ENCODE measurements around the gene DDX3X. TPM values are rescaled to one million over a fixed set of nuclear protein-coding genes. Genes with fewer than 3 reads are reported as not detected.

Gene DDX3X
- polyA plus RNA-seq, 3 donors, result 165 to 280 (median 200) TPM

GRCh38 chrX:41327341-41327740 lies 6.6 kb upstream of the DDX3X start:
- Mint-ChIP-seq H3K27me3 (ENCODE audit: low read depth in 3 of 3) (peaks cover 0 to 28% (median 0%) of the 10 kb centered on the region in 3 donors), H3K4me1 (peaks cover 25% of the 10 kb centered on the region), H3K4me3 (no peak overlapping the region), H3K27ac (no peak overlapping the region), H3K36me3 (no peaks in the 10 kb centered on the region), H3K9me3 (no peaks in the 10 kb centered on the region)
- 100% methylated on average over 3 of the region's 3 CpGs for WGBS (ENCODE audit: insufficient coverage)
- peaks cover 38 to 42% of the 10 kb centered on the region in 2 donors for H3K4me1 ChIP-seq (ENCODE audit: control insufficient read depth in 1 of 2, insufficient read depth in 2 of 2, low read length in 2 of 2)
- H3K36me3 ChIP-seq (replicated peaks in 1 of 2; ENCODE audit: control insufficient read depth in 1 of 2, insufficient read depth in 2 of 2, low read length in 2 of 2), result no peaks in the 10 kb centered on the region
- no peak for DNase-seq
- intact Hi-C loops (cut with micrococcal nuclease), result no loop called here
- H3K27me3 ChIP-seq (ENCODE audit: control insufficient read depth in 2 of 2, insufficient read depth in 2 of 2, low read length in 2 of 2), result peaks cover 0 to 2% of the 10 kb centered on the region in 2 donors
- H3K9me3 ChIP-seq (replicated peaks in 1 of 2; ENCODE audit: control insufficient read depth in 1 of 2, insufficient read depth in 1 of 2, low read length in 2 of 2), result no peaks in the 10 kb centered on the region
- H3K79me2 ChIP-seq (ENCODE audit: insufficient read depth, low read length), result peaks cover 4% of the 10 kb centered on the region
- TF ChIP-seq CTCF (IDR thresholded peaks at IDR 0.05), result no peak
- H2AFZ ChIP-seq (ENCODE audit: insufficient read depth, low read depth, low read length, poor library complexity, severe bottlenecking), result no peak overlapping the region
- no peak overlapping the region for H3K4me3 ChIP-seq (replicated peaks in 1 of 3; ENCODE audit: low read depth in 2 of 3, low read length in 3 of 3)
- H4K20me1 ChIP-seq (ENCODE audit: insufficient read depth, low read length), result no peaks in the 10 kb centered on the region
- no peak overlapping the region for H3K27ac ChIP-seq (ENCODE audit: low read depth in 1 of 2, low read length in 2 of 2)
- no peak overlapping the region for H3K9ac ChIP-seq (ENCODE audit: insufficient read depth, low read length, poor library complexity, severe bottlenecking)
- no peak overlapping the region for H3K4me2 ChIP-seq (replicated peaks; ENCODE audit: extremely low read depth, low read length, poor library complexity, severe bottlenecking)

DNA sequence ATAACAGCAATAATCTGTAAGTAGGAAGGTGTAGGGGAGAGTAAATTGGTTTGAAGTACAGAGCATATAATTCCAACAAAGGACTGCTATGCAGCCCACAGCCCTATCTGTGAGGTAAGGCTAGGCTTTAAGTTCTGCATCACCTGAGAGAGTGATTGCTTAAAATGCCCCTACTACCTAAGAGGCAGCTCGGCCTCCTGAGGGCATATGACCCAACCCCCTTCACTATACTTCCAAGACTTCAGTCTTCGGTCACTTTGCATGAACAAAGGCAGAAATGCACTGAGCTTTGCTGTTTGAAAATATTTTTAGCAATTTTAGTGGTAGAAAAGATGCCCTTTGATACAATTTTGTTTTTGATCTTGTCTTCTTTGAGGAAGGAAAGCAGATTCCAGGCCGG lies 4.9 kb upstream of the DDX3X start:
- Histone ChIP-seq H3K9me3 (replicated peaks in 1 of 2; ENCODE audit: control insufficient read depth in 1 of 2, insufficient read depth in 1 of 2, low read length in 2 of 2) (no peaks in the 10 kb centered on the region), H3K4me3 (replicated peaks in 1 of 3; ENCODE audit: low read depth in 2 of 3, low read length in 3 of 3) (no peak overlapping the region), H3K9ac (ENCODE audit: insufficient read depth, low read length, poor library complexity, severe bottlenecking) (no peak overlapping the region), H3K79me2 (ENCODE audit: insufficient read depth, low read length) (peaks cover 7% of the 10 kb centered on the region), H3K36me3 (replicated peaks in 1 of 2; ENCODE audit: control insufficient read depth in 1 of 2, insufficient read depth in 2 of 2, low read length in 2 of 2) (no peaks in the 10 kb centered on the region), H3K27me3 (ENCODE audit: control insufficient read depth in 2 of 2, insufficient read depth in 2 of 2, low read length in 2 of 2) (peaks cover 0 to 2% of the 10 kb centered on the region in 2 donors), H3K4me1 (ENCODE audit: control insufficient read depth in 1 of 2, insufficient read depth in 2 of 2, low read length in 2 of 2) (peaks cover 25 to 43% of the 10 kb centered on the region in 2 donors), H2AFZ (ENCODE audit: insufficient read depth, low read depth, low read length, poor library complexity, severe bottlenecking) (no peak overlapping the region), H3K27ac (ENCODE audit: low read depth in 1 of 2, low read length in 2 of 2) (no peak overlapping the region), H4K20me1 (ENCODE audit: insufficient read depth, low read length) (peaks cover under 1% of the 10 kb centered on the region), H3K4me2 (replicated peaks; ENCODE audit: extremely low read depth, low read length, poor library complexity, severe bottlenecking) (no peak overlapping the region)
- Mint-ChIP-seq H3K27ac (no peak overlapping the region), H3K9me3 (peaks cover 0 to 3% (median 0%) of the 10 kb centered on the region in 7 donors), H3K27me3 (ENCODE audit: low read depth in 3 of 3) (peaks cover 0 to 35% (median 0%) of the 10 kb centered on the region in 3 donors), H3K4me3 (no peak overlapping the region), H3K4me1 (peaks cover 16% of the 10 kb centered on the region), H3K36me3 (no peaks in the 10 kb centered on the region)
- intact Hi-C loops (cut with micrococcal nuclease), result no loop called here
- TF ChIP-seq CTCF (IDR thresholded peaks at IDR 0.05), result no peak
- no peak for DNase-seq
- WGBS (ENCODE audit: insufficient coverage), result no CpG with 5 or more reads among the region's 3 CpGs
